ENCODE data around the gene DOCK10. TPM values are rescaled to one million over a fixed set of nuclear protein-coding genes. Genes with fewer than 3 reads are reported as not detected.

DOCK10 gene
- total RNA-seq, 1 donor from 2014 or later: 138 TPM

DNA sequence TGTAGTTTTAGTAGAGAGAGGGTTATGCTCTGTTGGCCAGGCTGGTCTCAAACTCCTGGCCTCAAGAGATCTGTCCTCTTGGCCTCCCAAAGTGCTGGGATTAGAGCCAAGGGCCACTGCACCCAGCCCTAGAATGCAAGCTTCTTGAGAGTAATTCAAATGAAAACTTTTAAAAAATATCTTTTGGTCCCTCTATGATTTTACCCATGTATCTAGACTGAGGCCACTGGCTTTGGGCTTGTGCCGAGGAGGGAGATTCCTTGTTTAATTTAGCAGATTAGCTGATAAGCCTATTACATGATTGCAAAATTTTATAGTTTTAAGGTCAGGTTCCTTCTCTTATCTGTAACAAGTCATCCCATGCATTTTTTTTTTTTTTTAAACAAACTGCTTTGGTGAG lies 266.6 kb downstream of the DOCK10 start:
- intact Hi-C loops (cut with micrococcal nuclease): no loop called here
- H3K27ac Mint-ChIP-seq: no peak overlapping the region
- H3K27me3 Mint-ChIP-seq: no peaks in the 10 kb centered on the region
- no peaks in the 10 kb centered on the region for H3K4me1 Mint-ChIP-seq
- no peak for DNase-seq
- H3K36me3 Mint-ChIP-seq (ENCODE audit: low read depth): peaks cover 53% of the 10 kb centered on the region
- no peaks in the 10 kb centered on the region for H3K9me3 Mint-ChIP-seq
- H3K4me3 Mint-ChIP-seq: no peak overlapping the region

DNA sequence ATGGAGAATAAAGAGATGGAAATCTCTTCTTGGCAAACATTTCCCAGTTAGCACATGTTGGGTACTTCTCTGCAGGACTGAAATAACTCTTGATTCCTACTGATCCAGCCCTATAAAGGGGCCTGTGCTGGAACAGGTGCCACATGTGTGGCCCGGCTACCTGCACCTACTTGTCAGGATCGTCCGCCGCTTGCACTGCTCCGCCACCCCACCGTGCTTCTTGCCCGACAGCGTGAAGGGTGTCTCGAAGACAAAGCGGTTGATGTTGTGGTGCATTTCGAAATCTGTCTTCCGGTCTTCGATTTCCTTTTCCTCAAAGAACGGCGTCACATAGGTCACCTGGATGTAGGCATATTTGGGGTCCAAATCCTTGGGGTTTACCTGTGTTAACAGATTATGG lies 267.5 kb downstream of the DOCK10 start:
- no peak for DNase-seq
- no peaks in the 10 kb centered on the region for H3K9me3 Mint-ChIP-seq
- no peaks in the 10 kb centered on the region for H3K27me3 Mint-ChIP-seq
- intact Hi-C loops (cut with micrococcal nuclease): no loop called here
- peaks cover 59% of the 10 kb centered on the region for H3K36me3 Mint-ChIP-seq (ENCODE audit: low read depth)
- no peak overlapping the region for H3K27ac Mint-ChIP-seq
- H3K4me3 Mint-ChIP-seq: no peak overlapping the region
- no peaks in the 10 kb centered on the region for H3K4me1 Mint-ChIP-seq

DNA sequence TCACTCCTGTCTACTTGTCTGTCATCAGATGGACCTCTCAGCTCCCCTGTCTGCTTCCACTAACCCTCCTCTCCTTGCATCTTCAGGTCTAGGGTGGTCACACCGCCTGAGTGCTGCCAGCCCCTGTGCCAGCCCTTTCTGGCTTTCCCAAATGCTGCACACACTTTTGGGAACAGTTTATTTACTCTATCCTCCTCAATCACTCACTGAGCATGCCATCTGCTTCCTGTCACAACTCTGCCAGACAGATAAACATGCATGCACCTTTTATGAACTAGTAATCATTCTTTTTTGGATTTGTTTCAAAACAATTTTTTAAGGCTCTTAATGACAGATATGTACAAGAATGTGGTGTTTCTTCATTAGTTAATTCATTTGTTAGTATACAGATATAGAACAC lies 269.8 kb downstream of the DOCK10 start:
- Mint-ChIP-seq H3K27ac (no peak overlapping the region), H3K27me3 (no peaks in the 10 kb centered on the region), H3K4me1 (peaks cover 6% of the 10 kb centered on the region), H3K4me3 (no peak overlapping the region), H3K9me3 (no peaks in the 10 kb centered on the region), H3K36me3 (ENCODE audit: low read depth) (peaks cover 80% of the 10 kb centered on the region)
- intact Hi-C loops (cut with micrococcal nuclease): no loop called here
- no peak for DNase-seq

DNA sequence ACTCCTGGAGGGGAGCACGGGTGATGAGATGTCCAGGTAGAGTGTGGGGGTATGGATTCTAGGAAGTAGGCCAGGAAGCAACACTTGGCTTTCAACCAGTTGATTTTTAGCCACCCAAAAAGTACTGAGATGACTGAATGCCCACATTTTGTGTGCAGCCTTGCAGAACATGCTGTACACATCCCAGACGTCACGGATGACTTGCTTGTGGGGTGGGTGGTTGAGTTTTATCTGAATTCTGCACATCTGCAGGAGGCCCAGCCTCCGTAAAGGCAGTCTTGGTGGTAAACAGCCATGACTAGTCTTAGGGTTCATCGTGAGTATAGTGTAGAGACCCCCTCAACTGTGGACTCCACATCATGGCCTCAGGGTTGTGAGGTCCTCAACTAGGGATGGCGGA lies 272.8 kb downstream of the DOCK10 start:
- Mint-ChIP-seq H3K27ac (no peak overlapping the region), H3K4me3 (no peak overlapping the region), H3K36me3 (ENCODE audit: low read depth) (peaks cover 87% of the 10 kb centered on the region), H3K9me3 (peaks cover 3% of the 10 kb centered on the region), H3K27me3 (no peaks in the 10 kb centered on the region), H3K4me1 (peaks cover 16% of the 10 kb centered on the region)
- no peak for DNase-seq
- intact Hi-C loops (cut with micrococcal nuclease): no loop called here

GRCh38 chr2:224764565-224765236 lies 277.6 kb downstream of the DOCK10 start:
- H3K27me3 Mint-ChIP-seq: no peaks in the 10 kb centered on the region
- peak overlapping the region; percentile 85 for H3K27ac Mint-ChIP-seq
- peaks cover 28% of the 10 kb centered on the region for H3K9me3 Mint-ChIP-seq
- peaks cover 95% of the 10 kb centered on the region for H3K36me3 Mint-ChIP-seq (ENCODE audit: low read depth)
- H3K4me1 Mint-ChIP-seq: peaks cover 22% of the 10 kb centered on the region
- no peak overlapping the region for H3K4me3 Mint-ChIP-seq
- intact Hi-C loops (cut with micrococcal nuclease): no loop called here
- peak; percentile 68 for DNase-seq

DNA sequence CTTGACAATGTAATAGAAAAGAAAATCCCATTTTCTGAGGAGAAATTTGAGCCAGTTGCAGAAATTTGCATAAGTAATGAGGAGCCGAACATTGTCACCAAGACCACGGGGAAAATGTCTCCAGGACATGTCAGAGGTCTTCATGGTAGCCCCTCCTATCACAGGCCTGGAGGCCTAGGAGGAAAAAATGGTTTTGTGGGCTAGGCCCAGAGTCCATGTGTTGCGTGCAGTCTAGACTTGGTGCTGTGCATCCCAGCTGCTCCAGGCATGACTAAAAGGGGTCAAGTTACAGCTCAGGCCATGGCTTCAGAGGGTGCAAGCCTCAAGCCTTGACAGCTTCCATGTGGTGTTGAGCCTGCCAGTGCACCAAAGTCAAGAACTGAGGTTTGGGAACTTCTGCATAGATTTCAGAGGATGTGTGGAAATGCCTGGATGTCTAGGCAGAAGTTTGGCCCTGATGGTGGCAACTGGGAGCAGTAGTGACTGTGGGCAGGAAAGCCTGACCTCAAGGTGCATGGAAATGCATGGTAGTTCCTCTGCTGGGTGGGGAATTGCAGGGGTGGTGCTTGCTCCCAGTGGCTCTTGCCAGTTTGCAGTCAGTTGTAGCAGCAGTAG lies 284.2 kb downstream of the DOCK10 start:
- intact Hi-C loops (cut with micrococcal nuclease): no loop called here
- H3K36me3 Mint-ChIP-seq (ENCODE audit: low read depth): peaks cover 62% of the 10 kb centered on the region

DNA sequence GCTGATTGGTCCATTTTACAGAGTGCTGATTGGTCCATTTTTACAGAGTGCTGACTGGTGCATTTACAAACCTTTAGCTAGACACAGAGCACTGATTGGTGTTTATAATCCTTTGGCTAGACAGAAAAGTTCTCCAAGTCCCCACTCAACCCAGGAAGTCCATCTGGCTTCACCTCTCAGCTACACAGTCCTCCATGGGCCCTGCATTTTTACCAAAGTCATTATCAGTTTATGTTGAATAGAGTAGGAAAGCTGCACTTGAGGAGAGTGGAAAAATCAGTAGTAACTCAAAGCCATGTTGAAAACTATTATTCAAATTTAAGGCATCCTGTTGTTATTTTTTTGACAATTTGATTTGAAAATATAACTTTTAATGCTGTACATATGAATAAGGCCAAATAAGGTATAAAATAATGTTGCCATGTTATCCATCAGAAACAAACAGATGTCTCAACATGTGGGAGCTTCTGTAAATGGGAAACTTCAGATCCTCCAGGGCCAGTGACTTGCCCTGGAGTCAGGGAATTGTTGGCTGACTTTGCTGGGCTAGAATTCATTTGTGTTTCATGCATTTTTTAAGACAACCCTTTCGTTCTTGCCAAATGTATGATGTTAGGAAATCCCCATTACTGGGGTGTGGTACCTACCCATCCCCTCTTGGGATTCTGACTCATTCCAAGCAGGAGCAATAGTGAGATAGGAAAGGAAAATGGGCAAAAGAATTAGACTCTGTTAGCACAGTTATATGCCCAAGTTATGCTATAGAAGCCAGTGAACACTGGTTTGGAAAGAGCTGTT lies 288.3 kb downstream of the DOCK10 start:
- intact Hi-C loops (cut with micrococcal nuclease): no loop called here
- H3K9me3 Mint-ChIP-seq: peaks cover 17% of the 10 kb centered on the region
- H3K27me3 Mint-ChIP-seq: peaks cover 2% of the 10 kb centered on the region
- DNase-seq: no peak
- no peak overlapping the region for H3K27ac Mint-ChIP-seq
- H3K36me3 Mint-ChIP-seq (ENCODE audit: low read depth): peaks cover 22% of the 10 kb centered on the region
- no peaks in the 10 kb centered on the region for H3K4me1 Mint-ChIP-seq
- H3K4me3 Mint-ChIP-seq: no peak overlapping the region

More for the DNA sequence above, 284.2 kb downstream of the DOCK10 start:
- Mint-ChIP-seq H3K4me3 (no peak overlapping the region), H3K27ac (no peak overlapping the region), H3K9me3 (peaks cover 33% of the 10 kb centered on the region), H3K27me3 (no peaks in the 10 kb centered on the region), H3K4me1 (no peaks in the 10 kb centered on the region)
- DNase-seq: no peak

DNA sequence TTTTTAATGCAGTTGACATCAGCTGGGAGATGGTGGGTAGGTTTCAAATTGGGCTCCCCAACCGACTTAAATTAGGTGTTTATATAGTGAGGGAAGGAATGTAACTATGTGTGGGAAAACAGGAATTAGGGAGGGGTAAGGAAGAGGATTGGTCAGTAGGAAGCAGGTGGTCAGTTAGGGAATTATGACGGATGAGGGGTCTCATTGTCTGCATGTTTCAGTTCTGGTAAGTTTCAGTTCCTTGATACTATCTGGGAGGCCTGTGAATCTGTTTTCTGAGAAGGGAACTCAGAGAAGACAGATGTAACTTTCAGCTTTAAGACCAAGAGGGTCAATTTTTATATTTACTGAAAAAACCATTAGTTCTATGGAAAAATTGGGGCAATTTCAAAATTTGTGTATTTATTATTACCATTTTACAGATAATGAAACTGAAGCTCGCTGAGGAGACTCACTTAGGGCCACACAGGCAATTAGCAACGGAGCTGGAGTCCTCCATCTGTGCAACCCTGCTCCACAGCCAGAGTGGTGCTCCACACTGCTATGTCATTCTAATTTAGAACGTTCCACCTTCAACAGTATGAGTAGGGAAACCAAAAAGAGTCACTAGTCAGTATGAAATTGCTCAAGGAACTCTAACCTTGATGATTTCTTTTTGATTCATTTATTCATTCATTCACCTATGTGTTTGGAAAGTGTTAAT lies 290.1 kb downstream of the DOCK10 start:
- H3K4me1 Mint-ChIP-seq: no peaks in the 10 kb centered on the region
- intact Hi-C loops (cut with micrococcal nuclease): no loop called here
- no peak for DNase-seq
- H3K27ac Mint-ChIP-seq: no peak overlapping the region
- H3K9me3 Mint-ChIP-seq: peaks cover 9% of the 10 kb centered on the region
- H3K36me3 Mint-ChIP-seq (ENCODE audit: low read depth): peaks cover 4% of the 10 kb centered on the region
- no peak overlapping the region for H3K4me3 Mint-ChIP-seq
- peaks cover 3% of the 10 kb centered on the region for H3K27me3 Mint-ChIP-seq

DNA sequence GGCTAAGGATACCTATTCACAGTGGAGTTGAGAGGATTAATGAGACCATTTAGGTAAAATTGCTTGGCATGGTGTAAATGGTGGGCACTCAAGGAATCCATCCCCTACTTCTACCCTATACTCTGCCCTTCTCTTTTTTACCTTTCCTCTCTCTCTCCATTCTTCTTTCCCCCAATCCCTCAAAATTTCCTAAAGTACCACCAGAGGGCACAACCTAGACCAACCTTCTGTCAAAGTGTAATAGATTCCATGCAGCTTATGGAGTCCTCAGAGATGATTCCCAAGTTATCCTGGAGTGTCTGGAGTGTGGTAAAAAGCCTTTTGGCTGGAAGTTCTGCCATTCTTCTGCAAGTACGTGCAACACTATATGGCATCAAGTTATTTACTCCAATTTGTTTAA lies 293.1 kb downstream of the DOCK10 start:
- Mint-ChIP-seq H3K4me3 (no peak overlapping the region), H3K27me3 (peaks cover 3% of the 10 kb centered on the region), H3K4me1 (no peaks in the 10 kb centered on the region), H3K36me3 (ENCODE audit: low read depth) (no peaks in the 10 kb centered on the region), H3K27ac (no peak overlapping the region), H3K9me3 (peaks cover 4% of the 10 kb centered on the region)
- intact Hi-C loops (cut with micrococcal nuclease): no loop called here
- no peak for DNase-seq

- no peak overlapping the region for H3K4me3 Mint-ChIP-seq
- no peaks in the 10 kb centered on the region for H3K4me1 Mint-ChIP-seq
- H3K27ac Mint-ChIP-seq: no peak overlapping the region
- intact Hi-C loops (cut with micrococcal nuclease): no loop called here
- DNase-seq: no peak
- H3K36me3 Mint-ChIP-seq (ENCODE audit: low read depth): no peaks in the 10 kb centered on the region
- H3K9me3 Mint-ChIP-seq: peaks cover 4% of the 10 kb centered on the region
- H3K27me3 Mint-ChIP-seq: peaks cover 3% of the 10 kb centered on the region
Observed at GRCh38 chr2:224747765-224748164, 294.5 kb downstream of the DOCK10 start.

- intact Hi-C loops (cut with micrococcal nuclease): no loop called here
- Mint-ChIP-seq H3K36me3 (ENCODE audit: low read depth) (no peaks in the 10 kb centered on the region), H3K4me1 (no peaks in the 10 kb centered on the region), H3K9me3 (peaks cover 24% of the 10 kb centered on the region), H3K27ac (no peak overlapping the region), H3K4me3 (no peak overlapping the region), H3K27me3 (no peaks in the 10 kb centered on the region)
- no peak for DNase-seq
Observed at GRCh38 chr2:224736227-224736626, 306.0 kb downstream of the DOCK10 start.

- Mint-ChIP-seq H3K4me1 (no peaks in the 10 kb centered on the region), H3K27ac (no peak overlapping the region), H3K27me3 (peaks cover 2% of the 10 kb centered on the region), H3K9me3 (peaks cover 24% of the 10 kb centered on the region), H3K36me3 (ENCODE audit: low read depth) (no peaks in the 10 kb centered on the region), H3K4me3 (no peak overlapping the region)
- intact Hi-C loops (cut with micrococcal nuclease): no loop called here
- DNase-seq: no peak
Observed at GRCh38 chr2:224734949-224735348, 307.3 kb downstream of the DOCK10 start.

DNA sequence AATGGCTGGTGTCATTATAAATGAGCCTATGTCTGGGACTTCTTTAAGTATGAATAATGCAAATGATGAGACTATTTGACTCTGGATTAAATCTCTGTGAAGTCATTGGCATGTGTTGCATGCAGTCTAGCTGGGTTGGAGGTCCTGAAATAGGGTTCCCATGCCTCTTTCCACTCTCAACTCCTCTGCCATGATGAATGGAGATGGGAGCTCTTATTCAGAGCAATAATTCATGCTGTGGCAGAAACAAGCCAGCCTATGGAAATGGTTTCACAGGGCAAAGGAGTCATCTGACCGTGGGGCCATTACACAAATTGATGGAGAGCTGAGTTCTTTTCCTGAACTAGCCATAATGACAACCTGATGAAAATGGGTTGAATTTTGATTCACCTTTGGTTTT lies 310.6 kb downstream of the DOCK10 start:
- Mint-ChIP-seq H3K9me3 (peaks cover 14% of the 10 kb centered on the region), H3K4me3 (no peak overlapping the region), H3K4me1 (no peaks in the 10 kb centered on the region), H3K27me3 (peaks cover 4% of the 10 kb centered on the region), H3K27ac (no peak overlapping the region), H3K36me3 (ENCODE audit: low read depth) (no peaks in the 10 kb centered on the region)
- intact Hi-C loops (cut with micrococcal nuclease): no loop called here
- no peak for DNase-seq

- DNase-seq: no peak
- H3K27ac Mint-ChIP-seq: no peak overlapping the region
- peaks cover 13% of the 10 kb centered on the region for H3K9me3 Mint-ChIP-seq
- no peak overlapping the region for H3K4me3 Mint-ChIP-seq
- intact Hi-C loops (cut with micrococcal nuclease): no loop called here
- no peaks in the 10 kb centered on the region for H3K36me3 Mint-ChIP-seq (ENCODE audit: low read depth)
- H3K27me3 Mint-ChIP-seq: peaks cover 7% of the 10 kb centered on the region
- no peaks in the 10 kb centered on the region for H3K4me1 Mint-ChIP-seq
Observed at GRCh38 chr2:224729435-224729834, 312.8 kb downstream of the DOCK10 start.
